Thyroid gland (tissue), 4 donors: Measurements from ENCODE around the gene DRAM1.
"Not testable (repeated sequence)": the region's sequence is repeated elsewhere in the genome, so short reads cannot be mapped to it uniquely, and the experiment has no call there.

Source experiments
- POLR2A ChIP-seq, 2 donors: fragments of 450-650 bp; IDR thresholded peaks; one replicate each; pipeline ENCODE4 v1.6.1; 2017; ENCODE audit warnings: antibody characterized with exemption in 2 of 2, mild to moderate bottlenecking in 2 of 2, moderate library complexity in 1 of 2
- TF ChIP-seq, protein P1 (sequence below), 6 experiments: fragments of 200-600 bp in 3 of 6; fragments of 450-650 bp in 3 of 6; sonication (generic) in 3 of 6; IDR thresholded peaks; one replicate each; pipeline ENCODE4 v1.5.1; 2016 to 2019; ENCODE audit warnings: antibody characterized with exemption in 6 of 6, mild to moderate bottlenecking in 2 of 6, inconsistent platforms in 1 of 6, moderate library complexity in 1 of 6

DNA sequence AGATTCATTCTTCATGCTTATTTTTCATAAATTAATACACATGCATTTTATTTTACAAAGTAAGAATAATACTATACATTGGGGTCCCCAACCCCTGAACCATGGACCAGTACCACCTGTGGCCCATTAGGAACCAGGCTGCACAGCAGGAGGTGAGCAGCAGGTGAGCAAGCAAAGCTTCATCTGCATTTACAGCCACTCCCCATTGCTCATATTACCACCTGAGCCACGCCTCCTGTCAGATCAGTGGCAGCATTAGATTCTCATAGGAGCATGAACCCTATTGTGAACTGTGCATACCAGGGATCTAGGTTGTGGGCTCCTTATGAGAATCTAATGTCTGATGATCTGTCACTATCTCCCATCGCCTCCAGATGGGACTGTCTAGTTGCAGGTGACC, 15.7 kb upstream of the DRAM1 start:
- TF ChIP-seq, protein P1, sequence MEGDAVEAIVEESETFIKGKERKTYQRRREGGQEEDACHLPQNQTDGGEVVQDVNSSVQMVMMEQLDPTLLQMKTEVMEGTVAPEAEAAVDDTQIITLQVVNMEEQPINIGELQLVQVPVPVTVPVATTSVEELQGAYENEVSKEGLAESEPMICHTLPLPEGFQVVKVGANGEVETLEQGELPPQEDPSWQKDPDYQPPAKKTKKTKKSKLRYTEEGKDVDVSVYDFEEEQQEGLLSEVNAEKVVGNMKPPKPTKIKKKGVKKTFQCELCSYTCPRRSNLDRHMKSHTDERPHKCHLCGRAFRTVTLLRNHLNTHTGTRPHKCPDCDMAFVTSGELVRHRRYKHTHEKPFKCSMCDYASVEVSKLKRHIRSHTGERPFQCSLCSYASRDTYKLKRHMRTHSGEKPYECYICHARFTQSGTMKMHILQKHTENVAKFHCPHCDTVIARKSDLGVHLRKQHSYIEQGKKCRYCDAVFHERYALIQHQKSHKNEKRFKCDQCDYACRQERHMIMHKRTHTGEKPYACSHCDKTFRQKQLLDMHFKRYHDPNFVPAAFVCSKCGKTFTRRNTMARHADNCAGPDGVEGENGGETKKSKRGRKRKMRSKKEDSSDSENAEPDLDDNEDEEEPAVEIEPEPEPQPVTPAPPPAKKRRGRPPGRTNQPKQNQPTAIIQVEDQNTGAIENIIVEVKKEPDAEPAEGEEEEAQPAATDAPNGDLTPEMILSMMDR (IDR thresholded peaks at IDR 0.05): not testable (repeated sequence)
- not testable (repeated sequence) for TF ChIP-seq POLR2A (IDR thresholded peaks at IDR 0.05)
